KMS-11 (cell line): ENCODE measurements around the gene MIF.
"Not testable (repeated sequence)": the region's sequence is repeated elsewhere in the genome, so short reads cannot be mapped to it uniquely, and the experiment has no call there.

Source experiments
- H2AFZ ChIP-seq: fragments of 200-600 bp; sonication (generic); 2 replicates; pipeline ENCODE4 v1.6.1; 2016; ENCODE audit warnings: antibody characterized with exemption, mixed run types, low read depth
- H3K27ac ChIP-seq: fragments of 200-600 bp; sonication (generic); 2 replicates; pipeline ENCODE4 v1.6.1; 2016; ENCODE audit warnings: mild to moderate bottlenecking, mixed run types
- H3K27me3 ChIP-seq: fragments of 200-600 bp; sonication (generic); 2 replicates; pipeline ENCODE4 v1.6.1; 2017; ENCODE audit warnings: mild to moderate bottlenecking, low read depth, mixed run types, moderate library complexity; ENCODE audit not compliant: insufficient read depth
- H3K36me3 ChIP-seq: fragments of 200-600 bp; sonication (generic); 2 replicates; pipeline ENCODE4 v1.6.1; 2017; ENCODE audit warnings: mild to moderate bottlenecking, mixed run types; ENCODE audit not compliant: insufficient read depth
- H3K4me1 ChIP-seq: fragments of 200-600 bp; sonication (generic); 2 replicates; pipeline ENCODE4 v1.6.1; 2016; ENCODE audit warnings: mild to moderate bottlenecking, low read depth, mixed run types; ENCODE audit not compliant: poor library complexity, severe bottlenecking
- H3K4me2 ChIP-seq: fragments of 200-600 bp; sonication (generic); 2 replicates; pipeline ENCODE4 v1.7.0; 2016; ENCODE audit warnings: mild to moderate bottlenecking, mixed run types
- H3K4me3 ChIP-seq: fragments of 200-600 bp; sonication (generic); IDR thresholded peaks from 2 replicates; pipeline ENCODE4 v1.6.1; 2017; ENCODE audit warnings: low read depth, low read length, mixed read lengths; ENCODE audit not compliant: insufficient read depth
- H3K79me2 ChIP-seq: fragments of 200-600 bp; sonication (generic); 2 replicates; pipeline ENCODE4 v1.6.1; 2016; ENCODE audit warnings: low read depth, mixed run types; ENCODE audit not compliant: insufficient read depth
- H3K9ac ChIP-seq: fragments of 200-600 bp; sonication (generic); 2 replicates; pipeline ENCODE4 v1.6.1; 2016; ENCODE audit warnings: mild to moderate bottlenecking, mixed run types
- H4K20me1 ChIP-seq: fragments of 200-600 bp; sonication (generic); 2 replicates; pipeline ENCODE4 v1.6.1; 2016; ENCODE audit warnings: mild to moderate bottlenecking, mixed run types; ENCODE audit not compliant: insufficient read depth
- TF ChIP-seq, protein P1 (sequence below): fragments of 200-600 bp; sonication (generic); conservative IDR thresholded peaks from 2 replicates; pipeline ENCODE4 v1.6.1; 2017; ENCODE audit warnings: low read depth, mild to moderate bottlenecking, antibody characterized with exemption, low read length, moderate library complexity, mixed read lengths

Gene MIF

DNA sequence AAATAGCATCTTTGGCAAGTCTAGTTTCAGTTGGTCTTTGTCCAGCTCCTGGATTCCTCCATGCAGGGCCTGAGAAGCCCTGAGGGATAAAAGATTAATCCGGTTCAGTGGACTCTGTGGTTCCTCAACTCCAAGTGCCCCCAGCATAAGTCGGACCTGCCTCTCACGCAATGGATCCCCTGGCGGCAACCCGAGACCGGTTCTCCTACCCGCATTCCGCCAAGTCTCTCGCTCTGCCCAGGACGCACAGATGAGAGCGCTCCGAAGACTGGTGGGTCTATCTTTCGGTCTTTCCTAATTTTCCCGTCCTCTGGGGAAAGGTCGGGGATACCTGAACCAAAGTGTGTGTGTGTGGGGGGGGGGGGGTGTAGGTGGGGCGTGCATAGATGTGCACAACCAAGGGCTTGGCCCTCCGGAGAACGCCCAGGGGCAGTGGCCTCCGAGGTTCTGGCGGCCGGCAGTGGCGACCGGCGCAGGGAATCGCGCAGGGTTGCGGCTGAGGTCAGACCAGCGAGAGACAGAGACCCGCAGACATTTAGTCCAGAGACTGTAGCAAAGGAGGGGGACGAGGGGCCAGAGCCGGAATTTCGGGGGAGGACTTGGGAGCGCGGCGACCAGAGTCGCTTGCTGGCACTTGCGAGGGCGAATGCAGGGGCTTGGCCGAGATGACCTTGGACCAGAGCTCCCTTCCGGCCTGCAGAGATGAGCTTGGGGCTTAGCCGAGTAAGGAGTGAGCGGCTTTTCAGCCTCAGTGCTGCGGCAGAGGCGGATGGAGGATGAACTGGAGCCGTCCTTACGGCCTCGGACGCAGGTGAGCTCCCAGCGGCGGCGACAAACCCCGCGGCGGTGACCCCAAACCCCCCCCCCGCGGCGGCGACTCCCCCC is 37.2 kb upstream of the MIF start:
- Histone ChIP-seq H3K27me3 (no peaks in the 10 kb centered on the region), H3K4me3 (no peak overlapping the region), H4K20me1 (no peaks in the 10 kb centered on the region), H3K4me1 (peaks cover 19% of the 10 kb centered on the region), H3K79me2 (no peaks in the 10 kb centered on the region; the same call in 1 of the 2 replicates), H3K27ac (peak overlapping the region; percentile 84), H3K36me3 (no peaks in the 10 kb centered on the region), H3K9ac (peak overlapping the region; percentile 69), H2AFZ (peak overlapping the region; percentile 79), H3K4me2 (peak overlapping the region; percentile 91)
- TF ChIP-seq, protein P1, sequence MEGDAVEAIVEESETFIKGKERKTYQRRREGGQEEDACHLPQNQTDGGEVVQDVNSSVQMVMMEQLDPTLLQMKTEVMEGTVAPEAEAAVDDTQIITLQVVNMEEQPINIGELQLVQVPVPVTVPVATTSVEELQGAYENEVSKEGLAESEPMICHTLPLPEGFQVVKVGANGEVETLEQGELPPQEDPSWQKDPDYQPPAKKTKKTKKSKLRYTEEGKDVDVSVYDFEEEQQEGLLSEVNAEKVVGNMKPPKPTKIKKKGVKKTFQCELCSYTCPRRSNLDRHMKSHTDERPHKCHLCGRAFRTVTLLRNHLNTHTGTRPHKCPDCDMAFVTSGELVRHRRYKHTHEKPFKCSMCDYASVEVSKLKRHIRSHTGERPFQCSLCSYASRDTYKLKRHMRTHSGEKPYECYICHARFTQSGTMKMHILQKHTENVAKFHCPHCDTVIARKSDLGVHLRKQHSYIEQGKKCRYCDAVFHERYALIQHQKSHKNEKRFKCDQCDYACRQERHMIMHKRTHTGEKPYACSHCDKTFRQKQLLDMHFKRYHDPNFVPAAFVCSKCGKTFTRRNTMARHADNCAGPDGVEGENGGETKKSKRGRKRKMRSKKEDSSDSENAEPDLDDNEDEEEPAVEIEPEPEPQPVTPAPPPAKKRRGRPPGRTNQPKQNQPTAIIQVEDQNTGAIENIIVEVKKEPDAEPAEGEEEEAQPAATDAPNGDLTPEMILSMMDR = no peak; the same call in 1 of the 2 replicates

DNA sequence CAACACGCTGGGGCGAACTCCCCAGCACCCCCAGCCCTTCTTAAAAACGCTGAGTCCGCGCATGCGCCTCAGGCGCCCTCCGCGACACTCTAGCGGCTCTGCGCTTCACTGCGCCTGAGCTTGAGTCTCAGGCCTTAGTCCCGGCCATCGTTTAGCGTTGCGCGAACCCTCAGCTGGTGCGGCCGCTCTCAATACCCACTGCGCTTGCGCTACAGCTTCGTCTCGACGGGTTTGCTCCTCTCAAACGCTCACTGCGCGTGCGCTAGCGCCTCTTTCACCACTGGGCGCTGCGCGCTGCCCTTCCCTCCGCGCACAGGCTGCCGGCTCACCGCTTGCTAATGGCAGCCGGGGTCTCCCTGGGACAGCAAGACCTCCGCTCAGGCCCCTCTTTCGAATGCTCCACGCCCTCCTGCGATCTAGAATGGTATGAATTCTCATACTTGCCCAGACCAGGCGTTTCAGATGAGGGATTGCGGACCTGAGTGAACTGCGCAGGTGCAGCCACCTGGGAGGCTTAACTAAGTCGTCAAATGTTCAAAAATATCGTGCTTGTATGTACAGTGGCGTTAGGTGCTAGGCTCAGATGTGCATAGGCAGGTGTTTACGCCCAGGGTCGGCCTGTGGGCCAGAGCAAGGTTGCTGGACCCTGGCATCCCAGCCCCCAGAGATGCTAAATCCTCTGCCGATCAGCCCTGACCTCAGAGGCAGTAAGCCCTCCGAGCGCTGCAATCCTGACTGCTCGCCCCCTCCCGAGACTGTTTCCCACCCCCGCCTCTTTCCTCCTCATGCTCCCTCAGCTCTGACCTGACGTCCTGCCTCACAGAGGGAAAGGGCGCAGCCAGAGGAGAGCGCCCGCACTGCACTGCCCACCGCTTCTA is 36.3 kb upstream of the MIF start, which contains the start of gene SLC2A11:
Gene SLC2A11, plus strand, starts transcription at position 270 of the 878 bp plus-strand sequence. Its CDS starts 125 bp downstream, at position 395.
- H3K36me3 ChIP-seq = no peaks in the 10 kb centered on the region
- peak within 1 kb of the TSS; percentile 79 for H2AFZ ChIP-seq
- H3K9ac ChIP-seq = peak within 1 kb of the TSS; percentile 69
- peaks cover 19% of the 10 kb centered on the region for H3K4me1 ChIP-seq
- TF ChIP-seq, protein P1 = 0 out of 2 replicates have a peak, but pooled peaks have one; percentile 14
- H3K4me2 ChIP-seq = peak within 1 kb of the TSS; percentile 91
- H3K27ac ChIP-seq = peak within 1 kb of the TSS; percentile 84
- H3K79me2 ChIP-seq = no peaks in the 10 kb centered on the region; the same call in 1 of the 2 replicates
- no peaks in the 10 kb centered on the region for H4K20me1 ChIP-seq
- no peaks in the 10 kb centered on the region for H3K27me3 ChIP-seq
- no peak within 1 kb of the TSS for H3K4me3 ChIP-seq

DNA sequence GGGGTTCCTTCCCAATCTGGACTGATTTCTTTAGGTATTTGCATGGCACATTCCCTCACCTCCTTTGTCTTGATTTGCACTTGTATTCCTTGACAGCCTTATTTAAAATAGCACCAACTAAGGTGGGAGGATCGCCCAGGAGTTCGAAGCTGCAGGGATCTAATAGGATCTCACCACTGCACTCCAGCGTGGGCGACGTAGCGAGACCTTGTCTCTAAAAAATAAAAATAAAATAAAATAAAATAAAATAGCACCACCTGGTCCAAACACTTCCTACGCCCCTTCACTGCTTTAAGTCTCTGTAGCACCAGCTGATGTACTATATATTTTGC is 35.7 kb upstream of the MIF start:
- Histone ChIP-seq H3K4me2 (peak overlapping the region; percentile 67), H3K79me2 (no peaks in the 10 kb centered on the region; the same call in 1 of the 2 replicates), H3K27ac (peak overlapping the region; percentile 84; the same call in 1 of the 2 replicates), H3K4me3 (no peak overlapping the region), H2AFZ (peak overlapping the region; percentile 79; the same call in 1 of the 2 replicates), H3K36me3 (no peaks in the 10 kb centered on the region), H4K20me1 (no peaks in the 10 kb centered on the region), H3K27me3 (no peaks in the 10 kb centered on the region), H3K4me1 (peaks cover 19% of the 10 kb centered on the region), H3K9ac (peak overlapping the region; percentile 55; the same call in 1 of the 2 replicates)
- TF ChIP-seq, protein P1 = no peak

DNA sequence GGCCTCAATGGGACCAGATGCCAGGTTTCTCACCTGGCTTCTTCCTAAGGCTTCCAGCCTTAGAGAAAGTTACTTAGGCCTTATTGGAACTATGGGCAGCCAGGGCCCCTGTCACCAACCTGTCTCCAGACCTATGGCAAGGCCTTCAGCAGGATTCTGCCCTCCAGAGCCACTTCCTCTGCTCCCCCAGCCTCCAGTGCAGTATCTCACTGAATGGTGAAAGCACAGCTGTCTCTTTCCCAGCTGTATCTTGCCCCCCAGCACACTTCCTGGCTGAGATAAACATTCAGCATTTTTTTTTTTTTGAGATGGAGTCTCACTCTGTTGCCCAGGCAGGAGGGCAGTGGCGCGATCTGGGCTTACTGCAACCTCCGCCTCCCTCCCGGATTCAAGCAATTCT is 35.0 kb upstream of the MIF start:
- Histone ChIP-seq H3K36me3 (no peaks in the 10 kb centered on the region), H4K20me1 (no peaks in the 10 kb centered on the region), H3K27me3 (no peaks in the 10 kb centered on the region), H3K4me3 (no peak overlapping the region), H3K4me2 (0 out of 2 replicates have a peak overlapping the region, but pooled peaks have one; percentile 67), H3K27ac (no peak overlapping the region), H3K79me2 (no peaks in the 10 kb centered on the region; the same call in 1 of the 2 replicates), H2AFZ (no peak overlapping the region), H3K9ac (no peak overlapping the region), H3K4me1 (peaks cover 19% of the 10 kb centered on the region)
- TF ChIP-seq, protein P1 = no peak

DNA sequence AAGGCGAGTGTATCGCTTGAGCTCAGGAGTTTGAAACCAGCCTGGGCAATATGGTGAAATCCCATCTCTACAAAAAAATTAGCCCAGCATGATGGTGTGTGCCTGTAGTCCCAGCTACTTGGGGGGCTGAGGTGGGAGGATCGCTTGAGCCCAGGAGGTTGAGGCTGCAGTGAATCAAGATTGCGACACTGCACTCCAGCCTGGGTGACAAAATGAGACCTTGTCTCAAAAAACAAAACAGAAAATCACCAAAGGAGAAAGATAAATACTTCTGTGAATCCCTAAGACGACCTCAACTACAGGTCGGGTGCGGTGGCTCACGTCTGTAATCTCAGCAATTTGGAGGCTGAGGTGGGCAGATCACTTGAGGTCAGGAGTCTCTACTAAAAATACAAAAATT is 34.0 kb upstream of the MIF start:
- H3K4me2 ChIP-seq, H2AFZ ChIP-seq, H3K79me2 ChIP-seq, H3K4me3 ChIP-seq, H3K9ac ChIP-seq, H3K27ac ChIP-seq, H3K27me3 ChIP-seq, H4K20me1 ChIP-seq, H3K36me3 ChIP-seq: not testable (repeated sequence)
- H3K4me1 ChIP-seq = peaks cover 19% of the 10 kb centered on the region
